Hepatocyte (in vitro differentiated cells): ENCODE measurements around the gene PDGFRB. TPM values are rescaled to one million over a fixed set of nuclear protein-coding genes. Genes with fewer than 3 reads are reported as not detected.

Source experiments
- DNase-seq: peaks from one replicate; pipeline ENCODE4 v3.0.0-alpha.2; 2016; ENCODE audit warnings: low spot score
- H2AFZ ChIP-seq: fragments of 200-600 bp; sonication (generic); 2 replicates; pipeline ENCODE4 v1.6.0; 2016; ENCODE audit warnings: antibody characterized with exemption, mild to moderate bottlenecking
- H3K27ac ChIP-seq: fragments of 200-600 bp; sonication (generic); 2 replicates; pipeline ENCODE4 v1.5.1; 2016; ENCODE audit warnings: mild to moderate bottlenecking
- H3K27me3 ChIP-seq: fragments of 200-600 bp; sonication (generic); 2 replicates; pipeline ENCODE4 v1.6.1; 2016
- H3K36me3 ChIP-seq: fragments of 200-600 bp; sonication (generic); replicated peaks from 2 replicates; pipeline ENCODE4 v1.5.1; 2016; ENCODE audit warnings: low read depth; ENCODE audit not compliant: insufficient read depth
- H3K4me1 ChIP-seq: fragments of 200-600 bp; sonication (generic); 2 replicates; pipeline ENCODE4 v1.5.1; 2016; ENCODE audit warnings: mild to moderate bottlenecking, moderate library complexity; ENCODE audit not compliant: insufficient read depth
- H3K4me2 ChIP-seq: fragments of 200-600 bp; sonication (generic); 2 replicates; pipeline ENCODE4 v1.6.0; 2016
- H3K4me3 ChIP-seq: fragments of 200-600 bp; sonication (generic); 2 replicates; pipeline ENCODE4 v1.5.1; 2016; ENCODE audit warnings: mild to moderate bottlenecking
- H3K79me2 ChIP-seq: fragments of 200-600 bp; sonication (generic); 2 replicates; pipeline ENCODE4 v1.6.0; 2017; ENCODE audit warnings: mild to moderate bottlenecking
- H3K9me2 ChIP-seq: fragments of 200-600 bp; sonication (generic); replicated peaks from 2 replicates; pipeline ENCODE4 v1.6.0; 2017; ENCODE audit warnings: mild to moderate bottlenecking; ENCODE audit not compliant: insufficient read depth
- H3K9me3 ChIP-seq: fragments of 200-600 bp; sonication (generic); 2 replicates; pipeline ENCODE4 v1.5.1; 2016; ENCODE audit warnings: low read depth, mild to moderate bottlenecking
- H4K20me1 ChIP-seq: fragments of 200-600 bp; sonication (generic); 2 replicates; pipeline ENCODE4 v1.6.0; 2016; ENCODE audit warnings: mild to moderate bottlenecking; ENCODE audit not compliant: insufficient read depth, poor library complexity, severe bottlenecking
- EZH2 ChIP-seq: fragments of 200-600 bp; sonication (generic); IDR thresholded peaks from 2 replicates; pipeline ENCODE4 v1.6.1; 2016; ENCODE audit warnings: antibody characterized with exemption, mild to moderate bottlenecking, borderline replicate concordance
- EZH2phosphoT487 ChIP-seq: fragments of 200-600 bp; sonication (generic); IDR thresholded peaks from one replicate; pipeline ENCODE4 v1.6.1; 2018; ENCODE audit warnings: antibody characterized with exemption, mild to moderate bottlenecking, low read depth, moderate library complexity; ENCODE audit not compliant: unreplicated experiment, severe bottlenecking
- WGBS: methylation state at CpG from one replicate; pipeline ENCODE4 v1.1.6; 2016; ENCODE audit warnings: low lambda C conversion rate; ENCODE audit errors: missing lambda C conversion rate; 5-methylcytosine and 5-hydroxymethylcytosine counted together
- polyA plus RNA-seq: library from polyadenylated mRNA; unstranded; fragments of >200 nt; fragmentation: Nextera tagmentation; extraction: Ambion mirVana; gene quantifications from 2 replicates; pipeline ENCODE4 v1.2.1, GENCODE V29; 2016
- total RNA-seq: library from RNA; depleted of rRNA; stranded (reverse); fragments of >200 nt; gene quantifications from 2 replicates; pipeline ENCODE4 v1.2.3, GENCODE V29; 2014
- TF ChIP-seq, protein P1 (sequence below): fragments of 200-600 bp; sonication (generic); IDR thresholded peaks from 2 replicates; pipeline ENCODE4 v1.5.1; 2016; ENCODE audit warnings: antibody characterized with exemption, mild to moderate bottlenecking; ENCODE audit not compliant: poor library complexity

The PDGFRB gene
- total and polyA plus RNA-seq, 2 experiments from 2014 or later: 55.1 to 55.2 TPM

DNA sequence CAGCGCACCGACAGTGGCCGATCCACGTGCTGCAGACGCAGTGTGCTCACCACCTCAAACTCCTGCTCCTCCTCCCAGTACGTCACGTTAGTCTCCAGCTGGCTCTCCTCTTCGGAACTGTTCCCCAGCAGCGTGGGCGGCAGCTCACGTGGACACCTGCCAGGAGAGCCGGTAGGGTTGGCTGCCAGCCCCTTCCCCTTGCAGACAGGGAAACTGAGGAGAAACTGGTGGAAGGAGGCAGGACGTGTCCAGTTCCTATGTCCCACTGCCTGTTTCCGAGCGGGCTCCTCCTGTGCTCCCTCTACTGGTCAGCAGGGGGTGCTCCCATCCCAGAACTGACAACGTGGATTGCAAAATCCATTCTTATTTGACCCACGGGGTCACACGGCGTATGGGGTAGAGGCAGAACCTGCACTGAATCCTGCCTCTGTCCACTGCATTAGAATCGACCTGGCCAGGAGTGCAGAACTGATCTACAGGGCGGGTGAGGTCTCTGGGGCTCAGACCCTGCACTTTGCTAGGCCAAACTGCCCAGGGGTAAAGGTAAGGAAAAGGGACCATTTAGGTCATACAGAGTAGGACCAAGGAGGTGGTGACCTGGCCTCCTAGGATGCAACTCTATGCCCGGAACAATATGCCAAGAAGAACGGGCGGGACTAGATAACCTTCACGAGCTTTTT lies 25.7 kb downstream of the PDGFRB start:
- 45% methylated on average over 25 of the region's 25 CpGs for WGBS
- DNase-seq: peak; percentile 81
- H3K9me3 ChIP-seq: no peaks in the 10 kb centered on the region
- H3K79me2 ChIP-seq: no peaks in the 10 kb centered on the region
- no peak overlapping the region for H3K4me3 ChIP-seq
- H3K4me2 ChIP-seq: no peak overlapping the region
- H3K27me3 ChIP-seq: no peaks in the 10 kb centered on the region
- TF ChIP-seq, protein P1, sequence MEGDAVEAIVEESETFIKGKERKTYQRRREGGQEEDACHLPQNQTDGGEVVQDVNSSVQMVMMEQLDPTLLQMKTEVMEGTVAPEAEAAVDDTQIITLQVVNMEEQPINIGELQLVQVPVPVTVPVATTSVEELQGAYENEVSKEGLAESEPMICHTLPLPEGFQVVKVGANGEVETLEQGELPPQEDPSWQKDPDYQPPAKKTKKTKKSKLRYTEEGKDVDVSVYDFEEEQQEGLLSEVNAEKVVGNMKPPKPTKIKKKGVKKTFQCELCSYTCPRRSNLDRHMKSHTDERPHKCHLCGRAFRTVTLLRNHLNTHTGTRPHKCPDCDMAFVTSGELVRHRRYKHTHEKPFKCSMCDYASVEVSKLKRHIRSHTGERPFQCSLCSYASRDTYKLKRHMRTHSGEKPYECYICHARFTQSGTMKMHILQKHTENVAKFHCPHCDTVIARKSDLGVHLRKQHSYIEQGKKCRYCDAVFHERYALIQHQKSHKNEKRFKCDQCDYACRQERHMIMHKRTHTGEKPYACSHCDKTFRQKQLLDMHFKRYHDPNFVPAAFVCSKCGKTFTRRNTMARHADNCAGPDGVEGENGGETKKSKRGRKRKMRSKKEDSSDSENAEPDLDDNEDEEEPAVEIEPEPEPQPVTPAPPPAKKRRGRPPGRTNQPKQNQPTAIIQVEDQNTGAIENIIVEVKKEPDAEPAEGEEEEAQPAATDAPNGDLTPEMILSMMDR: peak; percentile 95
- no peak for TF ChIP-seq EZH2phosphoT487
- no peak for TF ChIP-seq EZH2
- no peaks in the 10 kb centered on the region for H3K36me3 ChIP-seq
- peaks cover 6% of the 10 kb centered on the region for H3K4me1 ChIP-seq
- no peaks in the 10 kb centered on the region for H4K20me1 ChIP-seq
- H3K9me2 ChIP-seq: no peaks in the 10 kb centered on the region
- H2AFZ ChIP-seq: no peak overlapping the region
- no peak overlapping the region for H3K27ac ChIP-seq

DNA sequence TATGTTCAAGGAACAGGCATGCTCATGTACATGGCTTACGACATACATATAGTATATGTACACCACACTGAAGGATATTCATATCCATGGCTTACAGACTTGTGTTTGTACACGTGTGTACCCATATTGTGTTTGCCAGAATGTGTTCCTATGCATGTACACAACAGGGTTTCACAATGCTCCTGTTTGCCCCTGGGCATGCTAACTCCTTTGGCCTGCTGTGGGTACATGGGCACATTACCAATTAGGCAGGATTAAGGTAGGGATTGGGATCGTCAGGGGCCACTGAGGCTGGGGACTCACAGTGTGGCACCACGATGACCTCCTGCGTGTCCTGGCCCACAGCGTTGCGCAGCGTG lies 26.2 kb downstream of the PDGFRB start:
- Histone ChIP-seq H2AFZ (no peak overlapping the region), H3K36me3 (no peaks in the 10 kb centered on the region), H3K4me3 (no peak overlapping the region), H3K27ac (no peak overlapping the region), H3K27me3 (no peaks in the 10 kb centered on the region), H4K20me1 (no peaks in the 10 kb centered on the region), H3K79me2 (no peaks in the 10 kb centered on the region), H3K9me3 (no peaks in the 10 kb centered on the region), H3K4me1 (peaks cover 6% of the 10 kb centered on the region), H3K4me2 (no peak overlapping the region), H3K9me2 (no peaks in the 10 kb centered on the region)
- 87% methylated on average over 8 of the region's 8 CpGs for WGBS
- TF ChIP-seq, protein P1: no peak
- TF ChIP-seq EZH2phosphoT487: no peak
- TF ChIP-seq EZH2: no peak
- no peak for DNase-seq

DNA sequence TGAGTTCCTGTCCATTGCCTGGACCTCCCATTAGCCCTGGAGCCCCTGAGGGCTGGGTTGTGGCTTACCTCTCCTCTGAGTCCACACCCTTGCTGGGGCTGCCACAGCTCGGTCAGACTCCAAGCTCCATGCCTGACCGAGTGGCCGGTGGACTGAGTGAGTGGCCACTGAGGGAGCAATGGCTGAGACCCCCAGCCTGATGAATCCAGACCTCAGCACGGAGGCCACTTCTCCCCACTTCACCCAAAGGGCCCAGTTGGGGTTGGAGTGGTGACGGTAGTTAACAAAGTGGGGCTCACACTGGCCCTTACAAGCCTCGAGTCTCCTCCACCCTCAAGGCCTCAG lies 28.8 kb downstream of the PDGFRB start:
- no peak overlapping the region for H3K27ac ChIP-seq
- no peaks in the 10 kb centered on the region for H4K20me1 ChIP-seq
- no peaks in the 10 kb centered on the region for H3K9me3 ChIP-seq
- H3K27me3 ChIP-seq: no peaks in the 10 kb centered on the region
- H3K9me2 ChIP-seq: no peaks in the 10 kb centered on the region
- H3K4me2 ChIP-seq: no peak overlapping the region
- WGBS: 94% methylated on average over 6 of the region's 6 CpGs
- no peaks in the 10 kb centered on the region for H3K79me2 ChIP-seq
- H3K4me3 ChIP-seq: no peak overlapping the region
- no peaks in the 10 kb centered on the region for H3K36me3 ChIP-seq
- no peak for DNase-seq
- TF ChIP-seq EZH2 (no peak), EZH2phosphoT487 (no peak)
- TF ChIP-seq, protein P1: no peak
- H2AFZ ChIP-seq: no peak overlapping the region
- peaks cover 8% of the 10 kb centered on the region for H3K4me1 ChIP-seq
